Suprapubic skin (tissue), 4 donors: ENCODE data around the gene PIK3AP1.

Experiments
- EP300 ChIP-seq: sonication (generic); formaldehyde crosslinking; IDR thresholded peaks from one replicate; pipeline ENCODE4 v1.6.1; 2017; ENCODE audit warnings: antibody characterized with exemption
- POLR2A ChIP-seq, 2 donors: fragments of 450-650 bp; IDR thresholded peaks; one replicate each; pipeline ENCODE4 v1.6.1; 2017; ENCODE audit warnings: antibody characterized with exemption in 2 of 2, mild to moderate bottlenecking in 2 of 2, moderate library complexity in 2 of 2
- POLR2AphosphoS5 ChIP-seq, 3 donors: sonication (generic); formaldehyde crosslinking; IDR thresholded peaks; one replicate each; pipeline ENCODE4 v1.6.1; 2017; ENCODE audit warnings: antibody characterized with exemption in 3 of 3
- TF ChIP-seq, protein P1 (sequence below), 2 donors: fragments of 200-600 bp in 1 of 2; fragments of 450-650 bp in 1 of 2; sonication (generic) in 1 of 2; IDR thresholded peaks; one replicate each; pipeline ENCODE4 v1.5.1; 2016 to 2019; ENCODE audit warnings: antibody characterized with exemption in 2 of 2, mild to moderate bottlenecking in 1 of 2, moderate library complexity in 1 of 2

DNA sequence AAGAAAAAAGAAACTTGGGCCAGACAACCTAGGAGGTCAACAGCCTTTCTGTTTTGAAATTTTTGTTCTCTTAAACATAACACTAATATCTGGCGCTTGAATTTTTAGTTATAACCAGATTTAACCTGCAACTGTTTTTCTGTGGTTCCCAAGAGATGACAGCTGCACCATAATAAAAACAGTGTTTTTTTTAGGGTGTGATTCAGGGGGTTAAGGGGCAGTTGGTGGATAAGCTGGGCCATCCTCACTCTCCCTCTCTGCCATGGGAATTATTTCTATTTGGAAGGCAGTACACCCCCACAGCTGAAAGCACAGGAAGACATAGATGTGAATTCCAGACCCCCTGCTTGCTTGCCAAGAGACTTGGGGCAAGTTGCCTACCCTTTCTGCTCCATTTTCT is 113.4 kb downstream of the PIK3AP1 start:
- no peak for TF ChIP-seq EP300
- TF ChIP-seq, protein P1, sequence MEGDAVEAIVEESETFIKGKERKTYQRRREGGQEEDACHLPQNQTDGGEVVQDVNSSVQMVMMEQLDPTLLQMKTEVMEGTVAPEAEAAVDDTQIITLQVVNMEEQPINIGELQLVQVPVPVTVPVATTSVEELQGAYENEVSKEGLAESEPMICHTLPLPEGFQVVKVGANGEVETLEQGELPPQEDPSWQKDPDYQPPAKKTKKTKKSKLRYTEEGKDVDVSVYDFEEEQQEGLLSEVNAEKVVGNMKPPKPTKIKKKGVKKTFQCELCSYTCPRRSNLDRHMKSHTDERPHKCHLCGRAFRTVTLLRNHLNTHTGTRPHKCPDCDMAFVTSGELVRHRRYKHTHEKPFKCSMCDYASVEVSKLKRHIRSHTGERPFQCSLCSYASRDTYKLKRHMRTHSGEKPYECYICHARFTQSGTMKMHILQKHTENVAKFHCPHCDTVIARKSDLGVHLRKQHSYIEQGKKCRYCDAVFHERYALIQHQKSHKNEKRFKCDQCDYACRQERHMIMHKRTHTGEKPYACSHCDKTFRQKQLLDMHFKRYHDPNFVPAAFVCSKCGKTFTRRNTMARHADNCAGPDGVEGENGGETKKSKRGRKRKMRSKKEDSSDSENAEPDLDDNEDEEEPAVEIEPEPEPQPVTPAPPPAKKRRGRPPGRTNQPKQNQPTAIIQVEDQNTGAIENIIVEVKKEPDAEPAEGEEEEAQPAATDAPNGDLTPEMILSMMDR (IDR thresholded peaks at IDR 0.05): no peak
- TF ChIP-seq POLR2A (IDR thresholded peaks at IDR 0.05): no peak
- TF ChIP-seq POLR2AphosphoS5 (IDR thresholded peaks at IDR 0.05): no peak
